T1000 (cell line): Measurements from ENCODE around the gene SLC35D3.
"Not testable (repeated sequence)": the region's sequence is repeated elsewhere in the genome, so short reads cannot be mapped to it uniquely, and the experiment has no call there.

Source experiments
- DNase-seq: peaks from one replicate; lab custom pipeline; 2025; ENCODE audit warnings: mixed read lengths; lab: John Stamatoyannopoulos, UW

Gene SLC35D3

DNA sequence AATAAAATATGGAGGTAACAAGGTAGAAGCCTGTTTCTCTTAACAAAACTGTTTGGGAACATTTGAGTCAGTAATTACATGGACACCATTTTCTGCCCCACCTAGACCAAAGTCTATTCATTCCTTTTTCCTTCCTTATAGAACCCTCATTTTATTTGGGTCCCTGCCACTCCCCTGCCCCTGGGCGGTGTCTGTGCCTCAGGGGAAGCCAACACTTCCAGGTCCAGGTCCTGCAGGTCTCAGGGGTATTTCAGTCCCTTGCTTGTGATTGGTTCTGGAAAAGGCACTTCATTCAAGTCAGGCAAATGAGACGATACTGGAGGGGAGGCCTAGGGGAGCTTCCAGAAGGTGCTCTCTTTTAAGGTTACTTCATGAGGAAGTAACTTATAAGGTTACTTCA, 42.3 kb downstream of the SLC35D3 start:
- DNase-seq, result no peak

DNA sequence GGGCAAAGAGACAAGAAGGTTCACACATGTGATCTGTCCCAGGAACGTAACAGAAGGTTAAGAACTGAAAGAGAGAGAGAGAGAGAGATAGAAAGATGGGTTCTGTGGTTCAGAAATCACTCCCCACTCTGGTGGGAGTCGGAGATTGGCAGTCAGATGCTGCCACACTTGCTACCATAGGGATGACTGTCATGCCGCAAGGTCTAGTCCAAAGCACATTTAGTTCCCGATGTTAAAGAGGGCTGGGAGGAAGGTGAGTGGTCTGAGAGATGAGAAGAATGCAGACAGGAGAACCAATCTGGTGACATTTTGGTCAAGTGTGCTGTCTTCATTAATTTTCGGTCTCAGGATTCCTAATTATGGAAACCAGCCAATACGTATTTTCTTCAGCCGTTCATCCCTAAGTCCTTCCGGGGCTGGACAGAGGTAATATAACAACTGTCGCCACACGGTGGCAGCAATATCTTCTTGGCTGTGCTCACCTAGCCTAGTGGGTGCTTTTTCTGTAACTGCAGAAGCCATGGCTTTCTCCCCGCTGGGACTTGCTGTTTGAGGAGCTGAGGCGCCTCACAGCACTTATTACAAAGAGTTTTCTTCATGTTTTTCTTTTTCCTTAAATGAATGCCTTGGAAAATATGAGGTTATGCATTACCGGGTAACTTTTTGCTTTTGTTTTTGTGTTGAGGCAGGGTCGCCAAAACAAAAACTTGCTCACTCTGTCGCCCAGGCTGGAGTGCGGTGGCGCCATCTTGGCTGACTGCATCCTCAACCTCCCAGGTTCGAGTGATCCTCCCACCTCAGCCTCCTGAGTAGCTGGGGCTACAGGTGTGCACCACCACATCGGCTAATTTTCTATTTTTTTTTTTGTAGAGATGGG, 46.0 kb downstream of the SLC35D3 start:
- no peak for DNase-seq

DNA sequence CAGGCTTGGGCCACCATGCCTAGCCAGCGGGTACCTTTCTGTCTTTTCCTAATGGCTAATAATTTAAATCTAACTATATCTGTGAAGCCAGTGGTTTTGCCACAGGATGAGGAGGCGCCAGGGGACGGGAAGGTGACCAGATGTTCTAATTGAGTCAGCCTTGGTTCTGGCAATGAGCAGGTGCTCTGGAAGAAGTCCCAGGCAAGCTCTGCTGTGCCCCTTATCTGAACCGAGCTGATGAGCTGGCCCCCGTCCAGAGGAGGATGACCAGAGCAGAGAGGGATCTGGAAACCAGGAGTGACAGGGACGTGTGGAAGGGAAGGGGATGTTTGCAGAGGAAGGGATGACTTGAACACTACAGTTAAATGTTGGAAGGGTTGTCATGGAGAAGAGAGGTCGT, 46.7 kb downstream of the SLC35D3 start:
- DNase-seq, result no peak

DNA sequence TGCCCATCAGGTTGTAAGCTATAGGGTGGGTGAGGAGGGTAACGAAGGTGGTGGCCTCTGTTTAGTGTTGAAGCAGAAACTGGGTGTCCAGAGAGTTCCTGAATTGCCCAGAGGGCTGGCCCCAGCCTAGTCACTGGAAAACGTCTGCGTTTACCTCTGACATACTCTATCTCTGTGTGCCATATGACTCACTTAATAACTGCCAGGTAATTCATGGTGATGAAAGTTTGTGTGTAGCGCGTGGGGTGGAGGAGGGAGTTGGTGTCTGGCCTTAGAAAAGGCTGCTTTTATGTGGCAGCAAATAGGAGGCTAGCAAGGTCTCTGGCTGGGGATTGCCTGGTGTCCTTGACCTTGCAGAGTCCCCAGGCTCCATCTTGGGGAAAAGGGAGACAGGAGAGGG, 47.3 kb downstream of the SLC35D3 start:
- DNase-seq, result no peak

DNA sequence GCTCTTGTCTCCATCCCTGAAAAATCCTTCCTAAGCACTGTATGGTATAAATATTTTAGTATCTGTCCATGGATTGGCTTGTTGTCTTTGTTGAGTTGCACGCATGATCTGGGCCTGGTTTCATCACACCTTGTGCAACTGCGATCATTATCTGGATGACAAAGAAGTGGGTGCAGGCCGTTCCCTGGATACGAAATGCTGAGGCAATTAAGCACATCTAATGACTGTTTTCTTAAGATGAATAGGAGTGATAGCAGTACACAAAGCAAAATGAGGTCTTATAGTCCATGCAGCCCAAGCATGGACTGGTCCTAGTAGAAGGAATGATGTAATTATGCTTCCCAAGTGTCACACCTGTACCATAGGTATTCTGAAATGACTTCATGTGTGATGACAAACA, 47.8 kb downstream of the SLC35D3 start:
- no peak for DNase-seq

DNA sequence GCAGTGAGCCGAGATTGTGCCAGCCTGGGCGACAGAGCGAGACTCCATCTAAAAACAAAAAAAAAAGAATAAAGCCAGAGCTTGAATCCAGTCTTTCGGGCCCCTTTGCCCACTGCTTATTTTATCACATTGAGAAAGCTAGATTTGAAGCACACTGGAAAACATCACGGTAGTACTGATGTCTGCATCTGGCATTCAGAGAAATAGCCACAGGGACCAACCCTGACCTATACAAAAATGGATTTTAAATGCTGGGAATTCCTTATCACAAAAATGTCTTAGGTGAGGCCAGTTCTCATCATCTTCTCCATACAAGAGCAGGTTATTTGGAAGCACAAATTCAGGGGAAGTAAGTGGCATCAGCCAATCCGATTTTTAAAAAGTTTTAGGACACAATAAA, 49.5 kb downstream of the SLC35D3 start:
- no peak for DNase-seq

DNA sequence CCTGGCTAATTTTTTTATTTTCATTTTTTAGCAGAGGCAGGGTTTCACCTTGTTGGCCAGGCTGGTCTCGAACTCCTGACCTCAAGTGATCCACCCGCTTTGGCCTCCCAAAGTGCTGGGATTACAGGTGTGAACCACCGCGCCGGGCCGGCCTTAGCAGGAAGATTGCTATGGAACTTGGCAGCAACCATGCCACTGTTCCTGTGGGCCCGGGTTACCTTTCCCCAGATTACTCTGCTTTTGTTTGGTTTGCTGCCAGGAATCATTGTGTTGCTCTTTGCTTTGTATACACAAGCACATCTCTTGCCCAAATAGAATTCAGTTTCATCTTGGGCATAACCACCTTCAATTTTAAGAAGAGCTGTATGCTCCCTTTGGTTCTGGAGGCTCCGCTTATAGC, 51.7 kb downstream of the SLC35D3 start:
- not testable (repeated sequence) for DNase-seq
